ENCODE data around the gene BZW2.
"Not testable (repeated sequence)": the region's sequence is repeated elsewhere in the genome, so short reads cannot be mapped to it uniquely, and the experiment has no call there.

BZW2 gene

GRCh38 chr7:16675277-16675676, 29.3 kb downstream of the BZW2 start:
- no peak for DNase-seq

- DNase-seq = no peak
Measured at GRCh38 chr7:16677978-16678494, 32.1 kb downstream of the BZW2 start.

GRCh38 chr7:16678645-16679566, 32.9 kb downstream of the BZW2 start:
- not testable (repeated sequence) for DNase-seq

GRCh38 chr7:16684935-16685334, 39.0 kb downstream of the BZW2 start:
- no peak for DNase-seq

- DNase-seq = no peak
Measured at GRCh38 chr7:16685535-16685934, 39.6 kb downstream of the BZW2 start.

- DNase-seq = no peak
Measured at GRCh38 chr7:16688249-16688648, 42.3 kb downstream of the BZW2 start.

- DNase-seq = no peak
Measured at GRCh38 chr7:16691241-16691640, 45.3 kb downstream of the BZW2 start.

GRCh38 chr7:16693601-16694318, 47.8 kb downstream of the BZW2 start:
- no peak for DNase-seq

GRCh38 chr7:16694806-16695205, 48.8 kb downstream of the BZW2 start:
- no peak for DNase-seq

GRCh38 chr7:16695621-16696237, 49.7 kb downstream of the BZW2 start:
- DNase-seq = no peak

GRCh38 chr7:16697507-16698199, 51.7 kb downstream of the BZW2 start:
- no peak for DNase-seq

- no peak for DNase-seq
Measured at GRCh38 chr7:16698200-16698905, 52.4 kb downstream of the BZW2 start.

GRCh38 chr7:16702441-16702840, 56.5 kb downstream of the BZW2 start:
- no peak for DNase-seq

- no peak for DNase-seq
Measured at GRCh38 chr7:16708511-16708910, 62.5 kb downstream of the BZW2 start.

- DNase-seq = no peak
Measured at GRCh38 chr7:16708980-16709379, 63.0 kb downstream of the BZW2 start.

- no peak for DNase-seq
Measured at GRCh38 chr7:16710651-16711050, 64.7 kb downstream of the BZW2 start.

- no peak for DNase-seq
Measured at GRCh38 chr7:16711730-16712129, 65.7 kb downstream of the BZW2 start.

GRCh38 chr7:16712916-16713315, 66.9 kb downstream of the BZW2 start:
- no peak for DNase-seq

GRCh38 chr7:16715928-16716327, 69.9 kb downstream of the BZW2 start:
- no peak for DNase-seq

GRCh38 chr7:16718111-16718656, 72.2 kb downstream of the BZW2 start:
- DNase-seq = no peak

- DNase-seq = no peak
Measured at GRCh38 chr7:16719699-16720098, 73.7 kb downstream of the BZW2 start.

- DNase-seq = no peak
Measured at GRCh38 chr7:16721541-16721940, 75.6 kb downstream of the BZW2 start.
